A172 (cell line): Measurements from ENCODE around the gene RHBDD2. TPM values are rescaled to one million over a fixed set of nuclear protein-coding genes. Genes with fewer than 3 reads are reported as not detected.
A peak's percentile ranks its signal among the peaks of the same experiment; 100 is the strongest.

Experiments used
- DNase-seq: peaks from one replicate; pipeline ENCODE4 v3.0.0-alpha.2; 2015; ENCODE audit warnings: low spot score
- total RNA-seq: library from RNA; depleted of rRNA; stranded (reverse); fragments of >200 nt; shearing (Covaris generic); gene quantifications from 2 replicates; pipeline ENCODE4 v1.2.3, GENCODE V29; 2014; rRNA removed

The RHBDD2 gene
- total RNA-seq, 1 experiment from 2014 or later = 57.2 TPM

GRCh38 chr7:75916685-75917634 is 38.1 kb downstream of the RHBDD2 start:
- DNase-seq = no peak

GRCh38 chr7:75920431-75921161 is 41.8 kb downstream of the RHBDD2 start:
- DNase-seq = peak; percentile 67

GRCh38 chr7:75921479-75921878 is 42.6 kb downstream of the RHBDD2 start:
- no peak for DNase-seq

- DNase-seq = no peak
These were observed 44.3 kb downstream of the RHBDD2 start for GRCh38 chr7:75922966-75923603.

- DNase-seq = no peak
These were observed 45.4 kb downstream of the RHBDD2 start for GRCh38 chr7:75924256-75924655.

- DNase-seq = no peak
These were observed 46.1 kb downstream of the RHBDD2 start for GRCh38 chr7:75924889-75925288.

- DNase-seq = no peak
These were observed 47.0 kb downstream of the RHBDD2 start for GRCh38 chr7:75925717-75926435.

- DNase-seq = no peak
These were observed 49.7 kb downstream of the RHBDD2 start for GRCh38 chr7:75928568-75928914.

GRCh38 chr7:75931680-75932079 is 52.8 kb downstream of the RHBDD2 start:
- no peak for DNase-seq

- DNase-seq = peak; percentile 94
These were observed 59.3 kb downstream of the RHBDD2 start for GRCh38 chr7:75937958-75938786.

Other genes starting within 250 kb of the RHBDD2 start
- 25.8 and 29.3 TPM in 2 replicates for gene HIP1, start 140.1 kb upstream of the RHBDD2 start, total RNA-seq
- 1.7 and 6.7 TPM in 2 replicates for gene CCL26, start 106.8 kb upstream of the RHBDD2 start, total RNA-seq
- 6.0 TPM in 1 of 2 replicates, not detected in the other for gene CCL24, start 65.2 kb upstream of the RHBDD2 start, total RNA-seq
- gene POR, start 36.1 kb downstream of the RHBDD2 start, total RNA-seq = 70.9 and 72.6 TPM in 2 replicates
- 13.6 and 26.5 TPM in 2 replicates for gene TMEM120A, start 115.6 kb downstream of the RHBDD2 start, total RNA-seq
- 52.3 and 84.7 TPM in 2 replicates for gene STYXL1, start 169.0 kb downstream of the RHBDD2 start, total RNA-seq
- 92.9 and 121 TPM in 2 replicates for gene MDH2, start 169.1 kb downstream of the RHBDD2 start, total RNA-seq